ENCODE results near the gene PDCD1. TPM values are rescaled to one million over a fixed set of nuclear protein-coding genes. Genes with fewer than 3 reads are reported as not detected.
"Not testable (repeated sequence)": the region's sequence is repeated elsewhere in the genome, so short reads cannot be mapped to it uniquely, and the experiment has no call there.

Gene PDCD1
- total RNA-seq, 1 donor, result 2.0 TPM

GRCh38 chr2:241887806-241888522 lies 29.3 kb upstream of the PDCD1 start:
- Histone ChIP-seq H3K4me1 (ENCODE audit: insufficient read depth, low read length) (peaks cover 5% of the 10 kb centered on the region), H3K4me3 (ENCODE audit: low read length) (no peak overlapping the region), H3K9me3 (ENCODE audit: low read depth, low read length) (no peaks in the 10 kb centered on the region), H3K27me3 (ENCODE audit: insufficient read depth, low read length) (no peaks in the 10 kb centered on the region)

- no peaks in the 10 kb centered on the region for H3K27me3 ChIP-seq (ENCODE audit: insufficient read depth, low read length)
These were observed 28.2 kb upstream of the PDCD1 start for GRCh38 chr2:241886840-241887447.

GRCh38 chr2:241885946-241886643 lies 27.4 kb upstream of the PDCD1 start:
- Histone ChIP-seq H3K4me3 (ENCODE audit: low read length) (no peak overlapping the region), H3K9me3 (ENCODE audit: low read depth, low read length) (no peaks in the 10 kb centered on the region), H3K27me3 (ENCODE audit: insufficient read depth, low read length) (no peaks in the 10 kb centered on the region), H3K4me1 (ENCODE audit: insufficient read depth, low read length) (peaks cover 16% of the 10 kb centered on the region)

More at GRCh38 chr2:241886840-241887447, 28.2 kb upstream of the PDCD1 start:
- no peak overlapping the region for H3K4me3 ChIP-seq (ENCODE audit: low read length)
- H3K9me3 ChIP-seq (ENCODE audit: low read depth, low read length), result no peaks in the 10 kb centered on the region
- H3K4me1 ChIP-seq (ENCODE audit: insufficient read depth, low read length), result peaks cover 13% of the 10 kb centered on the region

- Histone ChIP-seq H3K4me1 (ENCODE audit: insufficient read depth, low read length) (peaks cover 22% of the 10 kb centered on the region), H3K9me3 (ENCODE audit: low read depth, low read length) (no peaks in the 10 kb centered on the region), H3K27me3 (ENCODE audit: insufficient read depth, low read length) (no peaks in the 10 kb centered on the region), H3K4me3 (ENCODE audit: low read length) (no peak overlapping the region)
These were observed 26.7 kb upstream of the PDCD1 start for GRCh38 chr2:241885291-241885945.

- Histone ChIP-seq H3K27me3 (ENCODE audit: insufficient read depth, low read length) (no peaks in the 10 kb centered on the region), H3K4me1 (ENCODE audit: insufficient read depth, low read length) (peaks cover 23% of the 10 kb centered on the region), H3K9me3 (ENCODE audit: low read depth, low read length) (no peaks in the 10 kb centered on the region), H3K4me3 (ENCODE audit: low read length) (no peak overlapping the region)
These were observed 26.2 kb upstream of the PDCD1 start for GRCh38 chr2:241884951-241885290.

GRCh38 chr2:241882091-241882625 lies 23.5 kb upstream of the PDCD1 start:
- H3K4me1 ChIP-seq (ENCODE audit: insufficient read depth, low read length), result peaks cover 23% of the 10 kb centered on the region
- H3K27me3 ChIP-seq (ENCODE audit: insufficient read depth, low read length), result no peaks in the 10 kb centered on the region
- H3K9me3 ChIP-seq (ENCODE audit: low read depth, low read length), result no peaks in the 10 kb centered on the region
- peak overlapping the region; percentile 26 for H3K4me3 ChIP-seq (ENCODE audit: low read length)

GRCh38 chr2:241880311-241881073 lies 21.8 kb upstream of the PDCD1 start:
- H3K4me3 ChIP-seq (ENCODE audit: low read length), result peak overlapping the region; percentile 55
- H3K9me3 ChIP-seq (ENCODE audit: low read depth, low read length), result no peaks in the 10 kb centered on the region
- peaks cover 23% of the 10 kb centered on the region for H3K4me1 ChIP-seq (ENCODE audit: insufficient read depth, low read length)
- no peaks in the 10 kb centered on the region for H3K27me3 ChIP-seq (ENCODE audit: insufficient read depth, low read length)

- Histone ChIP-seq H3K4me1 (ENCODE audit: insufficient read depth, low read length) (peaks cover 23% of the 10 kb centered on the region), H3K27me3 (ENCODE audit: insufficient read depth, low read length) (no peaks in the 10 kb centered on the region), H3K9me3 (ENCODE audit: low read depth, low read length) (no peaks in the 10 kb centered on the region), H3K4me3 (ENCODE audit: low read length) (no peak overlapping the region)
These were observed 20.6 kb upstream of the PDCD1 start for GRCh38 chr2:241879326-241879725.

- Histone ChIP-seq H3K27me3 (ENCODE audit: insufficient read depth, low read length) (no peaks in the 10 kb centered on the region), H3K9me3 (ENCODE audit: low read depth, low read length) (no peaks in the 10 kb centered on the region), H3K4me1 (ENCODE audit: insufficient read depth, low read length) (peaks cover 21% of the 10 kb centered on the region), H3K4me3 (ENCODE audit: low read length) (no peak overlapping the region)
These were observed 19.6 kb upstream of the PDCD1 start for GRCh38 chr2:241877989-241878970.

GRCh38 chr2:241877197-241877685 lies 18.5 kb upstream of the PDCD1 start:
- Histone ChIP-seq H3K4me3 (ENCODE audit: low read length) (no peak overlapping the region), H3K9me3 (ENCODE audit: low read depth, low read length) (no peaks in the 10 kb centered on the region), H3K27me3 (ENCODE audit: insufficient read depth, low read length) (no peaks in the 10 kb centered on the region), H3K4me1 (ENCODE audit: insufficient read depth, low read length) (peaks cover 13% of the 10 kb centered on the region)

- H3K27me3 ChIP-seq (ENCODE audit: insufficient read depth, low read length), result no peaks in the 10 kb centered on the region
- no peak overlapping the region for H3K4me3 ChIP-seq (ENCODE audit: low read length)
- H3K9me3 ChIP-seq (ENCODE audit: low read depth, low read length), result no peaks in the 10 kb centered on the region
- H3K4me1 ChIP-seq (ENCODE audit: insufficient read depth, low read length), result peaks cover 13% of the 10 kb centered on the region
These were observed 18.0 kb upstream of the PDCD1 start for GRCh38 chr2:241876528-241877196.

GRCh38 chr2:241875754-241876527 lies 17.2 kb upstream of the PDCD1 start:
- H3K4me1 ChIP-seq (ENCODE audit: insufficient read depth, low read length), result peaks cover 17% of the 10 kb centered on the region
- H3K9me3 ChIP-seq (ENCODE audit: low read depth, low read length); H3K4me3 ChIP-seq (ENCODE audit: low read length); H3K27me3 ChIP-seq (ENCODE audit: insufficient read depth, low read length): not testable (repeated sequence)
